ENCODE results near the gene CTR9.

GRCh38 chr11:10793470-10794255 is 42.6 kb downstream of the CTR9 start:
- no peak for TF ChIP-seq CTCF (IDR thresholded peaks at IDR 0.05; ENCODE audit: low read depth, low read length)
- TF ChIP-seq POLR2A (IDR thresholded peaks at IDR 0.05; ENCODE audit: extremely low read depth, insufficient read length): no peak
- TF ChIP-seq MAX (IDR thresholded peaks at IDR 0.05; ENCODE audit: low read depth, low read length): no peak

Data from NB4 (cell line).